ENCODE data around the gene QRICH1.

Gene QRICH1

GRCh38 chr3:49032646-49033304, 61.1 kb downstream of the QRICH1 start:
- no peak for DNase-seq (ENCODE audit: low read depth in 2 of 2)

- no peak for DNase-seq (ENCODE audit: low read depth in 2 of 2)
Measured at GRCh38 chr3:49030321-49030720, 63.5 kb downstream of the QRICH1 start.

DNA sequence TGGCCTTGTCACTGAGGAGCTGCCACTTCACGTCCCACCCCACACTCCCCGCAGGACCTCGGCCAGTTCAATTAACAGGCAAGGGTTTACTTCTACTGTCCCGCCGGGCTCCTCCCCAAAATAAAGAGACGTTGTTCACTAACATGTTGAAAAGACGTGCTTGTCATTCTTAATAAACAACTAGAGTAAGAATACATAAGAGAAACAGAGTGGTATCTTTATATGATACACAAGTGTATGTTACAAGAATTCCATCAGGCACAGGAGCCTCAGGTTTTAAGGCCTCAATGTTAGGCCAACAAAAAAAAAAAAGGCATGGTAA, 64.3 kb downstream of the QRICH1 start:
- no peak for DNase-seq (ENCODE audit: low read depth in 2 of 2)

GRCh38 chr3:49028673-49029562, 65.0 kb downstream of the QRICH1 start, which contains the start of gene IMPDH2:
Gene IMPDH2 (minus strand): TSS chr3:49029398. CDS start chr3:49029350, 48 bp downstream.
- peak; percentile 89 to 90 for DNase-seq (ENCODE audit: low read depth in 2 of 2)

DNA sequence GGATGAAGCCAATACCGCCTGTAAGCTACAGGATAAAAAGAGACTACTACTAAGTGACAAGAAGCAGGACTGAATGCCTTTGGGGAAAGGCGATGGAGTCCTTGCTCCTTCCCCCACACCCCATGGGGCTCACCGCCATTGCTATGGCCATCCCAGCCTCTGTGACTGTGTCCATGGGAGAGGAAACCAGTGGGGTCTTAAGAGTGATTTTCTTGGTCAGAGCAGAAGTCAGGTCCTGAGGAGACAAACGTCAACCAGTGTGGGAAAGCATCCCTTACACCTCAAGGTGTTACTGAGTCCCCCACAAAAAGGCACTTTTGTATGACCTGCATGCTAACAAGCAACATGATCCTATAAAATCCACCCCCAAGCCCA, 65.6 kb downstream of the QRICH1 start:
- DNase-seq (ENCODE audit: low read depth in 2 of 2), result no peak

- DNase-seq (ENCODE audit: low read depth in 2 of 2), result no peak
Measured at GRCh38 chr3:49027634-49028033, 66.2 kb downstream of the QRICH1 start.

GRCh38 chr3:49026536-49026935, 67.3 kb downstream of the QRICH1 start:
- no peak for DNase-seq (ENCODE audit: low read depth in 2 of 2)

DNA sequence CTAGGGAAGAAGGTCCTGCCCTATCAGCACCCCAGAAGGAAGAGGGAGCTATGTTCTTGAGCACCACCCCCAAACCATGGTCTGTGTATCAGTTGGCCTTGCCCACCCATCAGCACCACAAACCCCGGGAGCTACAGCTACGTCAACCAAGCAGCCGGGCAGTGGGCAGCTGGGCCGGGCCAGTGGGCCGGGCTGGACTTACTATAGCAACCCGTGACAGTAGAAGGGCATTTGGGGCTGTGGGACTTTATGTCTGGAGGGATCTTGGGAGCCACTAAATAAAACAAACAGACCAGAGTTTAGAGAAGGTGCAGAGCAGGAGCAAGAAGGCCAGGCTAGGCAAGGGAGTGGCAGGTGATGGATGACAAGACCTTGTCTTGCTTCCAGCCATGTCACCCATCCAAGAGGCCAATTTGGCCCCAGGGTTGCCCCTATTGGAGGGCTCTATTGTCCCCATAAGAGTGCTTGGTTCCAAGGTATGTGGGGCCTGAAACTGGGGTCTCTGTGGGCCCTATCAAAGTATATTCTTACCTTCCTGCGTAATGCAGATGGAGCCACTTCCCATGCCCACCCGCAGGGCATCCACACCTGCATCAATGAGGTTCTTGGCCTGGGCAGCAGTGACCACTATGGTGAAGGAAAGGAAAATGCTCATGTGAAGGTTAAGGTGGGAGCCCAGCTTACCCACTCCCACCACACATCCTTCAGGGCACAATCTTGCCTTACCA, 67.9 kb downstream of the QRICH1 start:
- DNase-seq (ENCODE audit: low read depth in 2 of 2), result no peak

DNA sequence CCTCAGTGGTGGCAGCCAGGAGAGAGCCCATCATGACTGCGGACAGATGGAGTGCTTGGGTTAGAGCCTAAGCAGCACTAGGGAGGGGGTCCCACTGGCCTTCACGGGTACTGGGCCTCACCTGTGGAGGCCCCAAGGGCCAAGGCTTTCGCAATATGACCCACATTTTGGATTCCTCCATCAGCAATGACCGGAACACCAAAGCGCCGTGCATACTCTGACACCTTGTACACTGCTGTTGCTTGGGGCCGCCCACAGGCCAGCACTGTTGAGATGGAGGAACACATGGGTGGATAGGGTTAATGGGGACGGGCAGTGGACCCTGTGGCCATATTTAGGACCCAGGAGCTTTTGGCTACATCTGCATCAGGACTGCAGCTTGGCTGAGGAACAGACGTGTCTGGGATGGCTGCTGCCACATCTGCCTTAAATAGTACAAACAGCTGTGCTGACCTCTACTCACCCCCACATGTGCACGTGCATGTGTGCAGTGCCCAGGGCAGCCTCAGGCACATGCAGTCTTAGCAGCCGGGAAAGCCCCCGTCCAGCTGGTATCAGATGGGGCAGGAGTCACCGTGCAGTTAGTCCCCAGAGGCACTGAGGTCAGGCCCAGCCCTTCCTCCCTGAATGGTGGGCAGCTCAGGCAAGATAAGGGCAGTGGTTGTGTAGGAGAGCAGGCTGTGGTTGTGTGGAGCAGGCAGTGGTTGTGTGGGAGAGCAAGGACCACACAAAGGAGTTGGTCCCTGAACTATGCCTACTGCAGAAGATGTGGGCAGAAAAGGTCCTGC, 68.7 kb downstream of the QRICH1 start:
- DNase-seq (ENCODE audit: low read depth in 2 of 2), result no peak

DNA sequence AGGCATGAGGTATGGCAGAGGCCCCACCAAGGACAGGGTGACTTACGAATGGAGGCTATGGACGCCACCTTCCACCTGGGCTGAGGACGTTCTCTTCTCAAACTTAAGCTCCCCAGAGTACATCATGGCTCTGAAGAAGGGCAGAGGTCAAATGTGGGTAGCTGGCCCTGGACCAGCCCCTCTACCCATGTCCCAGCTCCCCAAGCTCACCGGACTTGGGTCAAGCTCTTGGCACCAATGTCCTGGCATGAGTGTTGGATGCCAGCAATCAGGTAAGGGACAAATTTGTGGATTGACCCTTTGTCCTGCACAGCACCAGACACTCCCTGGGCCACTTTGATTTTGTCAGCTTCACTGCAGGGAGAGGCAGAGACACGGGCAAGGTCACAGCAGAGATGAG, 69.4 kb downstream of the QRICH1 start:
- no peak for DNase-seq (ENCODE audit: low read depth in 2 of 2)

GRCh38 chr3:49023775-49024174, 70.1 kb downstream of the QRICH1 start:
- no peak for DNase-seq (ENCODE audit: low read depth in 2 of 2)

DNA sequence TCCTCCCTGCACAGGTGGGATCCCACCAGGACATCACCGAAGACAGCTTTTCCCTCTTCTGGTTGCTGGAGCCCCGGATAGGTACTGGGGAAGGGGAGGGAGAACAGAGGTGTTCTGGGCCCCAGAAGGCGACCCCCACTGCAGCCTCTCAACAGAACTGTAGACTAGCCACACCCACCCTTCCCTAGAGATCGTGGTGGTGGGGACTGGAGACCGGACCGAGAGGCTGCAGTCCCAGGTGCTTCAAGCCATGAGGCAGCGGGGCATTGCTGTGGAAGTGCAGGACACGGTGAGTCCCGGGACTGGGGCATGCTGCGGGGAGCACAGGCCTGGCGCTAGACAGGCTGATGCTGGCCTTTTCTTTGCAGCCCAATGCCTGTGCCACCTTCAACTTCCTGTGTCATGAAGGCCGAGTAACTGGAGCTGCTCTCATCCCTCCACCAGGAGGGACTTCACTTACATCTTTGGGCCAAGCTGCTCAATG, 71.1 kb downstream of the QRICH1 start:
- no peak for DNase-seq (ENCODE audit: low read depth in 2 of 2)

- peak; percentile 87 to 91 for DNase-seq (ENCODE audit: low read depth in 2 of 2)
Measured at GRCh38 chr3:49021813-49022687, 71.8 kb downstream of the QRICH1 start, which contains the start of gene NDUFAF3. Gene NDUFAF3 (plus strand): TSS chr3:49022121. CDS start chr3:49022145, 24 bp downstream.

- DNase-seq (ENCODE audit: low read depth in 2 of 2), result peak; percentile 99
Measured at GRCh38 chr3:49021213-49021812, 72.6 kb downstream of the QRICH1 start.

DNA sequence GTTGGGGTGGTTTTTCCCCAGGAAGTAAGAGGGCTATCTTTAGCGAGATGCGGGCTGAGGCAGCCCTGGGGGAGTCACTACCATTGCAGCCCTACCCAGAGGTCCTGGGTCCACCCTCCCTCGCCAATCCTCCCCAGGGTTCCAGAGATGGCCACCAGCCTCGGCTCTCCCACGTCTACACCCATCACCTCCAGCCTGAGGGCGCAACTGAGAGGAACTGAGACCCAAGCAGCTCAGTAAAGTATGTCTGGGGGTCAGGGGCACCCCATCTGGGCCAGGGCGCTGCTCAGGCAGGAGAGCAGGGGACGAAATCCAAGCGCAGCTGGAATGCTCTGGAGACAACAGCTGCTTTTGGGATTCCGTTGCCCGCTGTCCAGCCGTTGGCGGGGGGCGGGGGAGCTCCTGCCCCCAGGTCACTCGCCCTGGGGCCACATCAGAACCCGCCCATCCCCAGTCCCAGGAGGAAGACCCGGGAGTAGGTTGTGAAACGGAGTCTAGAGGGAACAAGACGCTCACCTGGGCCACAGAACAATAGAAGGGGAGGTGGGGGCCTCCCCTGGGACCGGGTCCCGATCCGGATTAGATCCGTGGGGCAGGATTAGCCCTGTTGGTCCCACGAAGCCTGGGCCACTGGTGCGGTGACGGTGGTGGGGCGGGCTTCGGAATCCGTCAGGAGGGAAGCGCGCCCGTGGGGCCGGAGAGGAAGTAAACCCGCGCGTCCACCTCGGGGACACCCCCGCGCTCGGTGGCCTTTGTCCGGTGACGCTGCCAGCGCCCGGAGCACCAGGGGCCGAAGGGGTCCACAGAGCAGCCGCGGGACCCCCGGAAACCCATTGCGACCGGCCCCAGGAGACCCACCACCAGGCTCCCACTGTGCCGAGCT, 73.3 kb downstream of the QRICH1 start:
- DNase-seq (ENCODE audit: low read depth in 2 of 2), result no peak

DNA sequence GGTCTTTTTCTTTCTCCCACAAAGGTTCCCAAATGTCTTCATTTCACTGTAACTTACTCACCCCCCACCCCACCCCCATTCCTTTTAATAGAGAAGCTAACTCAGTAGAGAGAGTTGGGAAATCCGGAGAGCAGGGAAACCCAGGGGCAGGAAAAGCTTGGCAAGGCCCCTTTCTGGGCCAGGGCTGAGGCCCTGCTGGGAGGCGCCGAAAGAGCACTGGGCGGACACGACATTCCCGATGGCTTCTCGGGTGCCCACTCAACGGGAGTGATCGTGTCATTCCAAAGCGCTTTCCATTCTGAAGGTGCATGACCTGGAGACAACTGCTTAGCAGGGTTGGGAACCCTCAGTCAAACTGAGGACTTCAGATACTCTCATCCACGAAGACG, 73.9 kb downstream of the QRICH1 start:
- no peak for DNase-seq (ENCODE audit: low read depth in 2 of 2)

GRCh38 chr3:49018707-49019006, 75.2 kb downstream of the QRICH1 start:
- DNase-seq (ENCODE audit: low read depth in 2 of 2), result no peak

DNA sequence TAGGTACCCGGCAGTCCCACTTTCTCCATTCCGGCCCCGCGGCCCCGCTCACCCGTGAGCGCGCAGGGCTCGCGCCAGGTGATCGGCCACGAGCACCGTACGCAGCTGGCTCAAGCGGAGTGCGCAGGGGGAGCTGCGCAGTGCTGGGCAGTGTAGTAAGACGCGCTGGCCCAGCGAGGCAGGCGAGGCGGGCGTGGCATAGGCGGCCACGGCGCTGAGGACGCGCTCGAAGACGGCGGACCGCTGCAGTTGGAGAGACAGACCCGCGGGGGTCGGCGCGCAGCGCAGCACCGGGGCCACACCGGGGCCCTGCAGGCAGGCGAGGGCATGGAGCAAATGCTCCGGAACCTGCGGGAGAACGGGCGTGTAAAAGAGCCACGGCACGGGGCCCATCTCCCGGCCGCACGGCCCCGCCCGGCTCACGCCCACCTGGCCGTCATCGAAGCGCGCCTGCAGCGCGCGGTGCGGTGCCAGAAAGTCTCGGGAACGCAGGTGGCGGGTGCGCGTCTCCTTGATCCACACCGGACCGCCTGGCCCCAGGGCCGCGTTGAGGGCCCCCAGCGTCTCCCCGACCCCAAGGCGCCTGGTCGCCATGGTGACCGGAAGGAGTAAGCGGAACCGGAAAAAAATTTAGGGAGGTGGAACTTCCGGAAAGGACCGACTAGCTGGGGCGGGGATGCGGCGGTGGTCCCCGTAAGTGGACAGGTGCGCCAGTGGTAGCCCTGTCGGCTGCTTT, 75.7 kb downstream of the QRICH1 start, which contains the start of gene DALRD3:
Gene DALRD3 (minus strand): TSS at position 610 of the 736 bp plus-strand sequence. CDS start 16 bp downstream, at position 594.
- peak in 1 of 2 donors; percentile 47 for DNase-seq (ENCODE audit: low read depth in 2 of 2)
